Measurements from ENCODE around the gene TLL1.

TLL1 gene

DNA sequence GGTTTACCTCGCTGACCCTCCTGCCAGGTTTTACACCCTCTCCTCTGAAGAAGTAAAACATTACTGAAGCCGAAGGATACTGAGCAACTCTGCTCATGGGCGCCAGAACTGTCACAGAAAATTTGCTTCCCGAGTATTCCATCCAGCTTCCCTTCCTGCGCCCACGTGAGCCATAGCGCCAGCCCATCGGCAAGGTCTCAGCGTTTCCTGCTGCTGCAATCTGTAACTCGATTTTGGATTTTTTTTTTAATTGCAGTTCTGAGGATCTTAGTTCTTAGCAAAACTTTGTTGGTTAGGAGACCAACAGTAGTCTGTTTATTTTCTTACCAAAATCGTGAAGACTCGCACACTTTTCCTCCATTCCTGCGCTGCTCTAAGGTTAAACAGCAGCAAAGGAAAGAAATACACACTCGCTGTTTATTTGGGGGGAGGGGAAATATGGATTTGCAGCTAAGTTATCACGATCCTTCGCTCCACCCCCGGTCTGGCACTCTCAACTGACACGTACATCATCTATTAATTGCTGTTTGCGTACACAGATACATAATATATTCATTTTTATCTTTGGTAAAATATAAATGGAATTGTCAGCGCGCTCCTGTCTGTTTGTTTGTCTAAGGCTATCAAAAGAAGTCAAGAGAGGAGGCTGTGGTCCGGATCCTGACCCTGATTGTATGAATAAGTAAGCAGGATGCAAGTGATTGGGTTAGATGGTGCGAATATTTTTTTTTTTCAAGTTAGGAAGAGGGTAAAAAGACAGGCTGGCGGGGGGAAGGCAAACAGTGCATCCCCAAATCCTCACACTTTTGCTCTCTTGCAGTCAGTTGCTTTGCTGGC lies at the start of gene TLL1:
TSS of gene TLL1 (plus strand) at position 777 of the 837 bp plus-strand sequence. CDS start 668 bp downstream, outside the sequence.
- peak; percentile 44 for DNase-seq (ENCODE audit: low read depth)
- peak within 1 kb of the TSS; percentile 66 for H3K4me3 ChIP-seq (replicated peaks; ENCODE audit: low read depth, low read length)
- TF ChIP-seq CTCF (IDR thresholded peaks at IDR 0.05; ENCODE audit: low read length, missing control alignments) = no peak

- TF ChIP-seq CTCF (IDR thresholded peaks at IDR 0.05; ENCODE audit: low read length, missing control alignments) = no peak
- H3K4me3 ChIP-seq (replicated peaks; ENCODE audit: low read depth, low read length) = no peak overlapping the region
- no peak for DNase-seq (ENCODE audit: low read depth)
These were observed 46.9 kb upstream of the TLL1 start for GRCh38 chr4:165826166-165826565.

DNA sequence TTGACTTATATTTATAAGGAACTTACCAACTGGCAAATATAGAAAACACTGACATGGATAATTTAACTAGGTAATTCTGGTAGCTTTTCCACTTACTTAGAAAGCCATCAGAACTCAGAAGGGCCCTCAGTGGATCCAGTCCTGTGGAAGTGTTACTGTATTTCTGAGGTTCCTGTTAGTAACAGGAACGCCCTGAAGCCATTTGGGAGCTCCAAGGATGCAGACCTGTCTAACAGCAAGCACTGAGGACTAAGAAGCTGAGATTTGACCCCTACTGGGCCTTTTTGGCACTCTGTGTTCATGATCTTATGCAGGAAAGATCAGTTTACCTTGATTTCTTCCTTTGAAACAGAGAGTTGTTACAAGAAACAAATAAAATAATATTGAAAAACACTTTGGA lies 46.0 kb upstream of the TLL1 start:
- no peak for DNase-seq (ENCODE audit: low read depth)
- no peak for TF ChIP-seq CTCF (IDR thresholded peaks at IDR 0.05; ENCODE audit: low read length, missing control alignments)
- H3K4me3 ChIP-seq (replicated peaks; ENCODE audit: low read depth, low read length) = no peak overlapping the region

DNA sequence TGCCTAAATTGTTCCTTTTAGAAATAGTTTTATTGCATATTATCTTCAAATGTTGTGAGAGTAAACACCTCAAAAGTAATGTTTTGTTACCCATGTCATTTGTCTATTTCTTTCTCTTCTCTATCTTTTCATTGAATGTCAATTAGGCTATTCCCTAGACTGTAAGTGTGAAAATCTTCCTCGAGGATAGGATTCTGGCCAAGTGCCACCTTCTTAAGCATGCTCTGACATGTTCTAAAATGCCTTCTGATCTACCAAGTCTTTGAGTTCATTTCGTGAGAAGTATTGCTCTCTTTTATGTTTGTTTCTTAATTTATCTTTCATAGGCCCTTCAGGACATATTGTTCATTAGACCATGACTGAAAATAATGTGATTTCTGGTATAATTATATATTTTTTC lies 44.1 kb upstream of the TLL1 start:
- no peak for TF ChIP-seq CTCF (IDR thresholded peaks at IDR 0.05; ENCODE audit: low read length, missing control alignments)
- peak; percentile 11 for DNase-seq (ENCODE audit: low read depth)

DNA sequence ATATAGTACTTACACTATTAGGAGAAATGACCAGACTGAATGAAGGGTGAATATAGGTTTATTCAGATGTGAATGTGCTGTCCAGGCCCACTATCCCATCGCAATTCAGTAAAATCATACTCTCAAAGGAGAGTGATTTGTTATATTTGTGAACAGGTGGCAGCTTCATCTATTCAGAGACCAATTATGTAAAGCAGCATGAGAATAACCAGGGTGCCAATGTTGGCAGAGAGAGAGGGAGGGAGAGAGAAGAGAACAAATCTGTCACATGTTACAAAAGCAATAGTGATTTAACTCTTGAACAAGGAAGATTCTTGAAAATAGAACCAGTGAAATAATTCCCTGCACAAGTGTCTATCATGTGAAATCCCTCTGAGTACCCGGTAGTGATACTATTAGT lies 38.9 kb upstream of the TLL1 start:
- TF ChIP-seq CTCF (IDR thresholded peaks at IDR 0.05; ENCODE audit: low read length, missing control alignments) = no peak
- no peak for DNase-seq (ENCODE audit: low read depth)
- H3K4me3 ChIP-seq (replicated peaks; ENCODE audit: low read depth, low read length) = no peak overlapping the region

More for the DNA sequence above, 44.1 kb upstream of the TLL1 start:
- H3K4me3 ChIP-seq (replicated peaks; ENCODE audit: low read depth, low read length) = no peak overlapping the region

DNA sequence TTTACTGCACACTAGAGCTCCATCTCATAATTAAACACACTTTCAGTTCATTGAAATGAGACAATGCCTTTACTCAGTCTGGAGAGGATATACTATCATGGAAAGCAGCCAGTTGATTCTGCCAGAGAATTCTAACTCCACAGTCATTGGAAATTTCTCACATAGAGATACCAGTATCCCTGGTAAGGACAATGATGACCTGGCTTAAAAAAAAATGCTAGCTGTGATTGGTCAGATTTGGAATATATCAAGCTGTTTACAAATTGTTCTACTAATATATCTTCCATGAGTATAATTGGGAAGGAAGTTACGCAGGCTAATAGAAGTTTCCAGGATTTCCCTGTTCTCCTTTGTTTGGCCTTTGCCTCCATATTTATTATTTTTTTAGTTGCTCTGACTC lies 34.5 kb upstream of the TLL1 start:
- DNase-seq (ENCODE audit: low read depth) = peak; percentile 4
- H3K4me3 ChIP-seq (replicated peaks; ENCODE audit: low read depth, low read length) = no peak overlapping the region
- no peak for TF ChIP-seq CTCF (IDR thresholded peaks at IDR 0.05; ENCODE audit: low read length, missing control alignments)
